HL-60 (cell line): ENCODE data around the gene IHH.

Experiments used
- DNase-seq, 2 experiments: peaks; one replicate each; pipeline ENCODE4 v3.0.0-alpha.2; 2010 to 2020; ENCODE audit warnings: low read depth in 1 of 2, low spot score in 1 of 2
- H3K27ac ChIP-seq: fragments of 250-450 bp; sonication (Bioruptor Pico); replicated peaks from 2 replicates; pipeline ENCODE4 v1.5.1; 2020; ENCODE audit warnings: mild to moderate bottlenecking, moderate library complexity
- H3K27me3 ChIP-seq: fragments of 250-450 bp; sonication (Bioruptor Pico); 2 replicates; pipeline ENCODE4 v1.5.1; 2021; ENCODE audit warnings: mild to moderate bottlenecking, moderate library complexity; ENCODE audit not compliant: insufficient read depth, poor library complexity, severe bottlenecking
- H3K4me3 ChIP-seq: replicated peaks from 2 replicates; pipeline ENCODE4 v1.5.1; 2011; ENCODE audit warnings: mild to moderate bottlenecking, control low read depth, low read length; ENCODE audit not compliant: insufficient read depth
- GABPA ChIP-seq: IDR thresholded peaks from 2 replicates; pipeline ENCODE4 v1.6.1; 2012; ENCODE audit warnings: low read depth
- POLR2AphosphoS5 ChIP-seq: IDR thresholded peaks from 2 replicates; pipeline ENCODE4 v1.6.1; 2012; ENCODE audit warnings: low read depth
- REST ChIP-seq: IDR thresholded peaks from 2 replicates; pipeline ENCODE4 v1.6.1; 2012; ENCODE audit warnings: low read depth; ENCODE audit not compliant: insufficient replicate concordance
- SPI1 ChIP-seq: IDR thresholded peaks from 2 replicates; pipeline ENCODE4 v1.6.1; 2012; ENCODE audit warnings: low read depth, mild to moderate bottlenecking, borderline replicate concordance
- TF ChIP-seq, protein P1 (sequence below): IDR thresholded peaks from one replicate; pipeline ENCODE4 v1.5.1; 2011; ENCODE audit warnings: low read length, control low read depth, inconsistent platforms; ENCODE audit not compliant: insufficient read depth

Gene IHH

DNA sequence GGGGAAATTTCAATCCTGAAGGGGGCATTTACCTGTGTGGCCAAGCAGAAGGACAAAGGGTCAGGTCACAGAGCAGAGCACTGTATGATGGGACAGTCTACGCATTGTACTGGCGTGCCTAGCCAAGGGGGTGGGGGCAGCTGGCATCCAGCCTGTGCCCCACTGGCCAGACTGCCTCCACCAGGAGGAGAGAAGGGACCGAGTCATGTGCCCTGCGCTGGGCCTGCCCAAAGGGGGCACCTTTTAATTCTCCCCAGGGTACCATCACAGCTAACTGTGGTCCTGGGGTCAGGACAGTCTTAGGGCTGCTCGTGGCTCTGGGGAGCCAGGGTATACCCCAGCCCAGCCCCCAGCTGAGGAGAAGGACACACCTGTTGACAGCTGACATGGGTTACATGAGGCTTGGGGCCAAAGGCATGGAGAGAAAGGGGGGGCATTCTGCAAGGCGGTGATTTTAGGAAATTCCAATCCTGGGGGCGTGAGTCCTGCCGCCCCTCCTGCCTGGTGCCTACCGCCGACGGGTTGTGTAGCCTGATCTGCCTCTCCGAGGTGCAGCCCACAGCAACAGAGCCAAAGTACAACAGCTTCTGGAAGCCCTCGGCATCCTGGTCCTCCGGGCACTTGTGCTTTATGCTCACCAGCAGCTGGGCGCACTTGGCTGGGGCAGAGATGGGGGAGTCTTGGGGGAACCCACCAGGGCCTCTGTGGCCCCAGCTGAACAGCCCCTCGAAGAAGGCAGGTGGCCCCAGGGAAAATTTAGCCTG is 30.4 kb downstream of the IHH start:
- DNase-seq = no peak
- H3K27me3 ChIP-seq = peaks cover 27% of the 10 kb centered on the region
- TF ChIP-seq, protein P1, sequence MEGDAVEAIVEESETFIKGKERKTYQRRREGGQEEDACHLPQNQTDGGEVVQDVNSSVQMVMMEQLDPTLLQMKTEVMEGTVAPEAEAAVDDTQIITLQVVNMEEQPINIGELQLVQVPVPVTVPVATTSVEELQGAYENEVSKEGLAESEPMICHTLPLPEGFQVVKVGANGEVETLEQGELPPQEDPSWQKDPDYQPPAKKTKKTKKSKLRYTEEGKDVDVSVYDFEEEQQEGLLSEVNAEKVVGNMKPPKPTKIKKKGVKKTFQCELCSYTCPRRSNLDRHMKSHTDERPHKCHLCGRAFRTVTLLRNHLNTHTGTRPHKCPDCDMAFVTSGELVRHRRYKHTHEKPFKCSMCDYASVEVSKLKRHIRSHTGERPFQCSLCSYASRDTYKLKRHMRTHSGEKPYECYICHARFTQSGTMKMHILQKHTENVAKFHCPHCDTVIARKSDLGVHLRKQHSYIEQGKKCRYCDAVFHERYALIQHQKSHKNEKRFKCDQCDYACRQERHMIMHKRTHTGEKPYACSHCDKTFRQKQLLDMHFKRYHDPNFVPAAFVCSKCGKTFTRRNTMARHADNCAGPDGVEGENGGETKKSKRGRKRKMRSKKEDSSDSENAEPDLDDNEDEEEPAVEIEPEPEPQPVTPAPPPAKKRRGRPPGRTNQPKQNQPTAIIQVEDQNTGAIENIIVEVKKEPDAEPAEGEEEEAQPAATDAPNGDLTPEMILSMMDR = no peak
- TF ChIP-seq POLR2AphosphoS5 (no peak), GABPA (no peak), SPI1 (no peak), REST (no peak)
- no peak overlapping the region for H3K4me3 ChIP-seq
- H3K27ac ChIP-seq = no peak overlapping the region

GRCh38 chr2:219029829-219030165 is 30.9 kb downstream of the IHH start:
- no peak overlapping the region for H3K4me3 ChIP-seq
- no peak overlapping the region for H3K27ac ChIP-seq
- peak; percentile 52 to 68 for DNase-seq
- no peak for TF ChIP-seq SPI1
- no peak for TF ChIP-seq POLR2AphosphoS5
- TF ChIP-seq, protein P1 = peak; percentile 94
- H3K27me3 ChIP-seq = peaks cover 25% of the 10 kb centered on the region

DNA sequence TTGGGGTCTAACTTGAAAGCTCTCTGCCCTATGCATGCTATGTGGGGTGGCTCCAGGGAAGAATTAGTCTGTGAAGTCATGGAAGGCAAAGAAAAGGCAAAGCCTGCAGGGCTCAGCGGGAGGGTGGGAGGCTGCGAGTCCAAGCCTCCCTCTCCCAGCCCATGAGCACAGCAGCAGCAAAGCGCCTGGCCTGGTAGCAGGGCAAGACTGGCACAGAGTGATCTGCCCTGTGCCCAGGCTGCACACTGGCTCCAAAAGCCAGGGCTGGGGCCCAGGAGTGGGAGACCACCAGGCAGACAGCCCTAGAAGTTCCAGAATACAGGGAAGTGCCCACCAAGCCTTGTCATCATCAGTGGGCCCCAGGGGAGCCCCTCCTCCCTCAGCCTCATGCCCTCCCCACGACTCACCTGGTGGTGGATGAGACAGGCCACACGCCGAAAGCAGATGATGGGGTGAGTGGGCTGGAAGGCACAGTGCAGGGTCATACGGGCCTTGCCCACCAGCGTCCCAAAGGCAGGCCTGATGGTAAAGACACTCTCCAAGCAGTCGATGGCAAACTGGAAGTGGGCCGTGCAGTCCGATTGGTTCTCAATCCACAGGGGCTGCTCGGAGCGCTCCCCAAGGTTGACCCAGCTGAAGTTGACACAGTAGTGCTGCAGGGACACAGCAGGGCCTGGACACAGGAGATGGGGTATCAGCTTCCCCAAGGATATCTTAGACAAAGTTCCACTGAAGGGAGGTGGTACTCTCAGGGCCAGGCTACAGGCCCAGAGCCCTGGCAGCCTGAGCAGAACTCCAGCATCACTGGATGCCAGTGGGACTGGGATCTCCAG is 31.5 kb downstream of the IHH start:
- H3K4me3 ChIP-seq = no peak overlapping the region
- peaks cover 22% of the 10 kb centered on the region for H3K27me3 ChIP-seq
- no peak overlapping the region for H3K27ac ChIP-seq
- TF ChIP-seq REST (no peak), SPI1 (no peak), POLR2AphosphoS5 (no peak), GABPA (no peak)
- TF ChIP-seq, protein P1 = no peak
- DNase-seq = no peak
